CD8-positive, alpha-beta T cell (primary cell): Measurements from ENCODE around the gene HMBS. TPM values are rescaled to one million over a fixed set of nuclear protein-coding genes. Genes with fewer than 3 reads are reported as not detected.

Source experiments
- total RNA-seq, 46 experiments: library from RNA in 2 of 46; stranded (reverse) in 2 of 46; gene quantifications; one replicate each; pipeline ENCODE4 v1.2.3 and lab custom pipeline; 2021 to 2026

Gene HMBS
- total RNA-seq, 2 experiments from 2014 or later: 5.4 to 6.4 TPM

Other genes starting within 250 kb of the HMBS start
- gene CXCR5, start 201.0 kb upstream of the HMBS start, total RNA-seq: 1 to 10 TPM; 7.6 to 8.0 TPM
- gene BCL9L, start 159.0 kb upstream of the HMBS start, total RNA-seq: 100 to 1,000 TPM; 437 to 439 TPM
- not detected for gene UPK2, start 128.6 kb upstream of the HMBS start, total RNA-seq
- gene FOXR1, start 113.1 kb upstream of the HMBS start, total RNA-seq: not detected
- gene CENATAC, start 86.7 kb upstream of the HMBS start, total RNA-seq: 100 to 1,000 TPM; 103 to 116 TPM
- 1,000 to 10,000 TPM; 2,737 to 2,869 TPM for gene RPS25, start 66.5 kb upstream of the HMBS start, total RNA-seq
- gene TRAPPC4, start 66.1 kb upstream of the HMBS start, total RNA-seq: 10 to 100 TPM; 65.6 to 73.3 TPM
- gene SLC37A4, start 54.0 kb upstream of the HMBS start, total RNA-seq: 1 to 10 TPM; 4.0 to 4.6 TPM
- gene HYOU1, start 27.7 kb upstream of the HMBS start, total RNA-seq: 100 to 1,000 TPM; 106 to 109 TPM
- 100 to 1,000 TPM in 1 of 2 experiments, 10 to 100 TPM in 1; 91.0 to 109 TPM for gene VPS11, start 17.1 kb upstream of the HMBS start, total RNA-seq
- gene DPAGT1, start 17.0 kb downstream of the HMBS start, total RNA-seq: 1 to 10 TPM; 9.4 to 9.9 TPM
- gene C2CD2L, start 22.5 kb downstream of the HMBS start, total RNA-seq: 10 to 100 TPM; 13.4 to 15.0 TPM
- gene HINFP, start 36.7 kb downstream of the HMBS start, total RNA-seq: 10 to 100 TPM; 17.0 to 19.5 TPM
- not detected for gene ABCG4, start 64.2 kb downstream of the HMBS start, total RNA-seq
- gene NLRX1, start 83.8 kb downstream of the HMBS start, total RNA-seq: 1 to 10 TPM; 5.1 TPM
- gene NHERF4, start 100.6 kb downstream of the HMBS start, total RNA-seq: under 1 TPM; 0.22 to 0.50 TPM
- gene CBL, start 121.5 kb downstream of the HMBS start, total RNA-seq: 10 to 100 TPM; 13.5 to 13.8 TPM
- 10 to 100 TPM; 16.1 to 18.3 TPM for gene MCAM, start 232.2 kb downstream of the HMBS start, total RNA-seq
- 10 to 100 TPM; 20.9 TPM for gene RNF26, start 249.6 kb downstream of the HMBS start, total RNA-seq